Nephron progenitor cell (in vitro differentiated cells): Measurements from ENCODE around the gene TDO2.
"Not testable (repeated sequence)": the region's sequence is repeated elsewhere in the genome, so short reads cannot be mapped to it uniquely, and the experiment has no call there.

ENCODE experiments used
- DNase-seq: peaks from one replicate; pipeline ENCODE4 v3.0.0; 2021
- H3K27ac Mint-ChIP-seq: 2 replicates; pipeline ENCODE4 v1.8.0; 2021; ENCODE audit warnings: mild to moderate bottlenecking, moderate library complexity, mixed read lengths
- H3K27me3 Mint-ChIP-seq: 2 replicates; pipeline ENCODE4 v1.8.0; 2021; ENCODE audit warnings: mild to moderate bottlenecking, low read depth, mixed read lengths; ENCODE audit not compliant: poor library complexity
- H3K36me3 Mint-ChIP-seq: 2 replicates; pipeline ENCODE4 v1.8.0; 2021; ENCODE audit warnings: low read depth, mixed read lengths
- H3K4me1 Mint-ChIP-seq: 2 replicates; pipeline ENCODE4 v1.8.0; 2021; ENCODE audit warnings: mixed read lengths
- H3K4me3 Mint-ChIP-seq: 2 replicates; pipeline ENCODE4 v1.8.0; 2021; ENCODE audit warnings: mild to moderate bottlenecking, moderate library complexity, mixed read lengths
- H3K9me3 Mint-ChIP-seq: 2 replicates; pipeline ENCODE4 v1.8.0; 2021; ENCODE audit warnings: mild to moderate bottlenecking, moderate library complexity, mixed read lengths
- TF ChIP-seq, protein P1 (sequence below): fragments of 200-600 bp; sonication (generic); IDR thresholded peaks from 2 replicates; pipeline ENCODE4 v1.5.0; 2021; ENCODE audit warnings: antibody characterized with exemption

Gene TDO2

DNA sequence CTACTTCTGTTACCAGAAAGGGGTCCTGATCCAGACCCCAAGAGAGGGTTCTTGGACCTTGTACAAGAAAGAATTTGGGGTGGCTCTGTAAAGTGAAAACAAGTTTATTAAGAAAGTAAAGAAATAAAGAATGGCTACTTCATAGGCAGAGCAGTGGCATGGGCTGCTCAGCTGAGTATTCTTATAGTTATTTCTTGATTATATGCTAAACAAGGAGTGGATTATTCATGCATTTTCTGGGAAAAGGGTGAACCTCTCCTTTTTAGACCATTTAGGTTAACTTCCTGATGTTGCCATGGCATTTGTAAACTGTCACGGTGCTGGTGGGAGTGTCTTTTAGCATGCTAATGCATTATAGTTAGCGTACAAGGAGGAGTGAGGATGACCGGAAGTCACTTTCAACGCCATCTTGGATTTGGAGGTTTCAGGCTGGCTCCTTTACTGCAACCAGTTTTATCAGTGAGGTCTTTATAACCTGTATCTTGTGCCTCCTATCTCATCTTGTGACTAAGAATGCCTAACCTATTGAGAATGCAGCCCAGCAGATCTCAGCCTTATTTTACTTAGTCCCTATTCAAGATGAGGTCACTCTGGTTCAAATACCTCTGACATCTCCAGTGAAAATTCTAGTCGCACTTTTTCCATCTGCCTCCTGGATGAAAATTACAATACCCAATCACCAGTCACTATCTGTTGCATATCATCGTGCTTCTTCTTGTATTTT, 15.5 kb upstream of the TDO2 start:
- Mint-ChIP-seq H3K9me3 (peaks cover 49% of the 10 kb centered on the region), H3K27ac (no peak overlapping the region), H3K27me3 (peaks cover 2% of the 10 kb centered on the region), H3K4me1 (no peaks in the 10 kb centered on the region), H3K4me3 (no peak overlapping the region), H3K36me3 (peaks cover 31% of the 10 kb centered on the region)
- no peak for DNase-seq
- TF ChIP-seq, protein P1, sequence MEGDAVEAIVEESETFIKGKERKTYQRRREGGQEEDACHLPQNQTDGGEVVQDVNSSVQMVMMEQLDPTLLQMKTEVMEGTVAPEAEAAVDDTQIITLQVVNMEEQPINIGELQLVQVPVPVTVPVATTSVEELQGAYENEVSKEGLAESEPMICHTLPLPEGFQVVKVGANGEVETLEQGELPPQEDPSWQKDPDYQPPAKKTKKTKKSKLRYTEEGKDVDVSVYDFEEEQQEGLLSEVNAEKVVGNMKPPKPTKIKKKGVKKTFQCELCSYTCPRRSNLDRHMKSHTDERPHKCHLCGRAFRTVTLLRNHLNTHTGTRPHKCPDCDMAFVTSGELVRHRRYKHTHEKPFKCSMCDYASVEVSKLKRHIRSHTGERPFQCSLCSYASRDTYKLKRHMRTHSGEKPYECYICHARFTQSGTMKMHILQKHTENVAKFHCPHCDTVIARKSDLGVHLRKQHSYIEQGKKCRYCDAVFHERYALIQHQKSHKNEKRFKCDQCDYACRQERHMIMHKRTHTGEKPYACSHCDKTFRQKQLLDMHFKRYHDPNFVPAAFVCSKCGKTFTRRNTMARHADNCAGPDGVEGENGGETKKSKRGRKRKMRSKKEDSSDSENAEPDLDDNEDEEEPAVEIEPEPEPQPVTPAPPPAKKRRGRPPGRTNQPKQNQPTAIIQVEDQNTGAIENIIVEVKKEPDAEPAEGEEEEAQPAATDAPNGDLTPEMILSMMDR: no peak

DNA sequence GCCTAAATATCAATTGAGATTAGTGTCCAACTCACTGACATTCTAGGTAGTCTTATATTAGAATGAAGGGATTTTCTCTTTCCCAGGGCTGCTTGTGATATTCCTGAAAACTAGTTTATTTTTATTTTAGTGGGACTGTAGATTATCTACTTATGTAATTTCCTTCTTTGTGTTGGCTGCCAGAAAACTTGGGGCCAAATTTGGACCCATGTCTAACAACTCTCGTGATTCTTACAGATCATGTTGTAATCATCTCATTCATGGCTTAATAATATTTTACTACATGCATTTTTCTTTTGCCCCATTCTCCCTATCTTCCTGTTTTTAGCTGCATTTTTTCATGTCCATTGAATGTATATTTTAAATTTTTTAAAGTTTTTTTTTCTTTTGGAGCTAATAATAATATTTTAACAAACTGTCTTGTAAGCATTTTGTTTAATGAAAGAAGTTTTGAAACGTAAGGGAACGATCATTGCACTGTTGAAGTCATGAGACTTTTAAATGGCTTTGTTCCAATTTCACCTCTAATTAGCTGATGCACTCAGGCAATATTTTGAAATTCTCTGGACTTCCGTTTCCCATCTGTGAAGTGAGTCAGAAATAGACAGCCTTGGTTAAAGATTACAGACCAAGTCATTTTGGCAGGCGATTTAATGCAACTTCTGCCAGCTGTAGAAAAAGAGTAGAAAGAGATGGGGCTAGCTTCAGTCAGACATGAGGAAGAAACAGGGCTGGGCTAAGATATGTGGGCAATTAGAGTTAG, 14.3 kb upstream of the TDO2 start:
- peaks cover 2% of the 10 kb centered on the region for H3K27me3 Mint-ChIP-seq
- peaks cover 48% of the 10 kb centered on the region for H3K9me3 Mint-ChIP-seq
- TF ChIP-seq, protein P1: no peak
- H3K4me3 Mint-ChIP-seq: no peak overlapping the region
- H3K4me1 Mint-ChIP-seq: no peaks in the 10 kb centered on the region
- H3K27ac Mint-ChIP-seq: no peak overlapping the region
- no peak for DNase-seq
- peaks cover 32% of the 10 kb centered on the region for H3K36me3 Mint-ChIP-seq

DNA sequence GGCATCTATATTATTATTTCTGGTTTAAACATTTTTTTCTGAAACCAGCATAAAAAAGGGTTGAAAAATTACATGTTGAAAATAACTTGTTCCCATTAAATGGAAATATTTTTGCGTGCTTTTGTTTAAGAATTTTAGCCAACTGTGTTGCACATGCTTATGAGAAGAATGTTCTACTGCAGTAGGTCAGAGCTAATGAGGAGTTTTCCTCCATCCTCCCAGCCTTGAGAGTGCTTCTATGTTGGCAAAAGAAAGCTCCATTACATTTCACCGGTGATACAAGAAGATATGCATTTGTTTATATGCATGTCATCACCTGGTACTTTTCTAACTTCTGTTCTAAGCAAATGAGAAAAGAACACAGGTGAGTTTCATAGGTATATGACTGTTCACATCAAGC, 13.6 kb upstream of the TDO2 start:
- peaks cover 49% of the 10 kb centered on the region for H3K9me3 Mint-ChIP-seq
- H3K4me3 Mint-ChIP-seq: no peak overlapping the region
- no peaks in the 10 kb centered on the region for H3K4me1 Mint-ChIP-seq
- DNase-seq: no peak
- H3K36me3 Mint-ChIP-seq: peaks cover 34% of the 10 kb centered on the region
- H3K27ac Mint-ChIP-seq: no peak overlapping the region
- peaks cover 2% of the 10 kb centered on the region for H3K27me3 Mint-ChIP-seq
- TF ChIP-seq, protein P1: no peak

DNA sequence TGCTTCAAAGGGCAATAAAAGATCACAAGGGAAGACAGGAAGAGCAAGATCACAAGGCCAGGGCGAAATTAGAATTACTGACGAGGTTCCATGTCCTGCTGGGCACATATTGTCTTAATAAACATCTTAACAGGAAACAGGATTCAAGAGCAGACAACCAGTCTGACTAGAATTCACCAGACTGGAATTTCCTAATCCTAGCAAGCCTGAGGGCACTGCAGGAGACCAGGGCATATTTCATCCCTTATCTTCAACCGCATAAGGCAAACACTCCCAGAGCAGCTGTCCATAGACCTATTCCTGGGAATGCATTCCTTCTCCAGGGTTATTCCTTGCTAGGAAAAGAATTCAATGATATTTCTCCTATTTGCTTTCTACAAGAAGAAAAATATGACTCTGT, 12.4 kb upstream of the TDO2 start:
- Mint-ChIP-seq H3K36me3 (peaks cover 34% of the 10 kb centered on the region), H3K27ac (no peak overlapping the region), H3K27me3 (peaks cover 3% of the 10 kb centered on the region), H3K9me3 (peaks cover 54% of the 10 kb centered on the region), H3K4me1 (no peaks in the 10 kb centered on the region), H3K4me3 (no peak overlapping the region)
- TF ChIP-seq, protein P1: no peak
- DNase-seq: no peak

DNA sequence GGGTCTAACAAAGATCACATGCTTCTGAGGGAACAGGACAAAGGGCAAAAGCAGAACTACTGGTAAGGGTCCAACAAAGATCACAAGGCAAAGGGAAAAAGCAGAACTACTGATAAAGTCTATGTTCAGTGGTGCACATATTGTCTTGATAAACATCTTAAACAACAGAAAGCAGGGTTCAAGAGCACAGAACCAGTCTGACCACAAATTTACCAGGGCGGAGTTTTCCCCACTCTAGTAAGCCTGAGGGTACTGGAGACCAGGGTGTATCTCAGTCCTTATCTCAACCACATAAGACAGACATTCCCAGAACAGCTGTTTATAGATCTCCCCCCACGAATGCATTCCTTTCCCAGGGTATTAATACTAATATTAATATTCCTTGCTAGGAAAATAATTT, 5.1 kb upstream of the TDO2 start:
- not testable (repeated sequence) for DNase-seq, H3K4me3 Mint-ChIP-seq, H3K27me3 Mint-ChIP-seq, H3K27ac Mint-ChIP-seq
- peaks cover 14% of the 10 kb centered on the region for H3K36me3 Mint-ChIP-seq
- peaks cover 15% of the 10 kb centered on the region for H3K4me1 Mint-ChIP-seq
- peaks cover 29% of the 10 kb centered on the region for H3K9me3 Mint-ChIP-seq

DNA sequence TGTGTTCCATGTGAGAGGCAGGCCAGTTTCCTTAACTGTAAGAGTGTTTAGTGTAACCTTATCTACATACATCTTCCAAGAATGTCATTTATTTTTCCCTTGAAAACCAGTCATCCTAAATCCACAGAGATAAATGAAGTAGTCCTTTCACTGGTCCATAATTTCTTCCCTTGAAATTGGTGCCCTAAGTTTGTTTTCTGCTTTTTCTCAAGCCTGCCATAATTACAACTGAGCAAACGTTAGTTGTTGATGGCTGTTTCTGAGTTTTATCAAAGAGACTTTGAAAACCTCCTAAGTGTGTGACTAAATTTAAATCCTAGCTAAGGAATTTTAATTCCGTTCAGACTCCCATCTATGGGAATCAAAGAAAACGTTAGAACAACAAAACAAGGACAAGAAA, 3.6 kb upstream of the TDO2 start:
- TF ChIP-seq, protein P1: no peak
- Mint-ChIP-seq H3K4me3 (no peak overlapping the region), H3K9me3 (peaks cover 19% of the 10 kb centered on the region), H3K27me3 (peaks cover 3% of the 10 kb centered on the region), H3K4me1 (peaks cover 15% of the 10 kb centered on the region), H3K27ac (peak overlapping the region; percentile 76), H3K36me3 (peaks cover 7% of the 10 kb centered on the region)
- no peak for DNase-seq
